Gastrocnemius medialis (tissue), 4 donors: ENCODE data around the gene IMPDH1.

Experiments
- POLR2A ChIP-seq, 2 donors: fragments of 450-650 bp; IDR thresholded peaks; one replicate each; pipeline ENCODE4 v1.6.1; 2017; ENCODE audit warnings: antibody characterized with exemption in 2 of 2, mild to moderate bottlenecking in 2 of 2, moderate library complexity in 2 of 2
- TF ChIP-seq, protein P1 (sequence below), 5 experiments: fragments of 450-650 bp in 3 of 5; fragments of 200-600 bp in 2 of 5; sonication (generic) in 2 of 5; IDR thresholded peaks in 4 of 5; conservative IDR thresholded peaks in 1 of 5; 1 replicate in 4 of 5; 2 replicates in 1 of 5; pipeline ENCODE4 v1.5.1; 2016 to 2019; ENCODE audit warnings: antibody characterized with exemption in 5 of 5, mild to moderate bottlenecking in 3 of 5, moderate library complexity in 3 of 5

DNA sequence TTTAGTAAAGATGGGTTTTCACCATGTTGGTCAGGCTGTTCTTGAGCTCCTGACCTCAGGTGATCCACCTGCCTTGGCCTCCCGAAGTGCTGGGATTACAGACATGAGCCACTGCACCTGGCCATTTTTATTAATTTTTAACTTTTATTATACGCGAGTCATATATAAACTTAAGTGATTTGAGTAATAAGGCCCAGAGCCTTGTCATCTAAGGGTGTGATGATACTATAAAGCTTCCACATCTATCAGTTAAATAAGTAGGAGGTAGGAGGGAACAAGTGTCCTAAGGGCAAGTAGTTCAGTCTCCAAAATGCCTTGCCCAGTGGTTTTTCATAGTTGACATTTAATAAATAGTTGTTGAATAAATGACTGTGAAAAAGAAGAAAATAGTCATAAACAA, 32.6 kb upstream of the IMPDH1 start:
- TF ChIP-seq, protein P1, sequence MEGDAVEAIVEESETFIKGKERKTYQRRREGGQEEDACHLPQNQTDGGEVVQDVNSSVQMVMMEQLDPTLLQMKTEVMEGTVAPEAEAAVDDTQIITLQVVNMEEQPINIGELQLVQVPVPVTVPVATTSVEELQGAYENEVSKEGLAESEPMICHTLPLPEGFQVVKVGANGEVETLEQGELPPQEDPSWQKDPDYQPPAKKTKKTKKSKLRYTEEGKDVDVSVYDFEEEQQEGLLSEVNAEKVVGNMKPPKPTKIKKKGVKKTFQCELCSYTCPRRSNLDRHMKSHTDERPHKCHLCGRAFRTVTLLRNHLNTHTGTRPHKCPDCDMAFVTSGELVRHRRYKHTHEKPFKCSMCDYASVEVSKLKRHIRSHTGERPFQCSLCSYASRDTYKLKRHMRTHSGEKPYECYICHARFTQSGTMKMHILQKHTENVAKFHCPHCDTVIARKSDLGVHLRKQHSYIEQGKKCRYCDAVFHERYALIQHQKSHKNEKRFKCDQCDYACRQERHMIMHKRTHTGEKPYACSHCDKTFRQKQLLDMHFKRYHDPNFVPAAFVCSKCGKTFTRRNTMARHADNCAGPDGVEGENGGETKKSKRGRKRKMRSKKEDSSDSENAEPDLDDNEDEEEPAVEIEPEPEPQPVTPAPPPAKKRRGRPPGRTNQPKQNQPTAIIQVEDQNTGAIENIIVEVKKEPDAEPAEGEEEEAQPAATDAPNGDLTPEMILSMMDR (IDR thresholded peaks at IDR 0.05 in 4 of 5, conservative IDR thresholded peaks at IDR 0.05 in 1 of 5) = no peak
- TF ChIP-seq POLR2A (IDR thresholded peaks at IDR 0.05) = no peak
